Measurements from ENCODE around the gene RNF5. TPM values are rescaled to one million over a fixed set of nuclear protein-coding genes. Genes with fewer than 3 reads are reported as not detected.

The RNF5 gene
- total RNA-seq, 1 experiment from 2014 or later: 114 TPM

DNA sequence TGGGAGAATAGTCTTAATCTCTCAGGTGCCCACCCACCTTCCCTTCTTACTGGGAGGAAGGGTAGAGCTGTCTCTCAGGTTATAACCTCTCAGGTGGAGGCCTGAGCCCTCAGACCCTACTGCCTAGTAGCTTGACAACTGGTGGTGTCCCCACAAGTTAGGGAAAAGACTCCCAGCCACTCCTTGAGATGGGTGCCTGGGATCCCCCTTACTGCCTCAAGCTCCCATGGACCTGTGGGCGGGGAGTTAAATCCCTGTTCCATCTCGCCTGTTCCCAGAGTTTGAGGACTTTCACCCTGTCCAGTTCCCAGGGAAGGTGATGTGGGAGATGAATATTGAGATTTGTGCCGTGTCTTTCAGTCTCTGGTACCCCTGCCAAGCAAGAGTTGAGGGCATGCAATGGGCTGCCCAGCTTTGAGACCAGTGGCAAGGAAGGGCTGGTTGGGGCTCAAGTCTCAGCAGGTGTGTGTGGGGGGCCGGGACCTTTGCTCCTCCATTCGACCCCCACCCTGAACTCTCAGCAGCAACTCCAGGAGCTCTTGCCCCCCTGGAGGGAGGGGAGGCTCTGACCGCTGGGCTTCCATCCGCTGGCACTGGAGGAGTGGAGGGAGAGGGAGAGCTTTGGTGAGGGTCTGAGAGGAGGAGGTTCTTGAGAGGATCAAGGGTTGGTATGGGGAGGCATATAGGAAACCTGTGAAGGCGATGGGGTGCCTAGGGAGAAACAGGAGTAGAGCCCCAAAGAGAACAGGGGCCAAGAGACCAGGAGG lies 12.9 kb downstream of the RNF5 start:
- peaks cover 61% of the 10 kb centered on the region for H3K4me1 Mint-ChIP-seq
- no peaks in the 10 kb centered on the region for H3K27me3 Mint-ChIP-seq (ENCODE audit: low read depth)
- POLR2A ChIA-PET: interaction anchor here (0.5 to 1.2 kb wide), 2 partner anchors 63 to 568 kb away, joined by 3 read pairs; partner anchors contain the start of gene ATF6B
- TF ChIP-seq ZNF281 (CRISPR knock-in tag; IDR thresholded peaks at IDR 0.05) (no peak), NFATC4 (CRISPR knock-in tag; IDR thresholded peaks at IDR 0.05) (no peak), TCF7 (CRISPR knock-in tag; IDR thresholded peaks at IDR 0.05; ENCODE audit: low read depth) (no peak), FOXJ3 (CRISPR knock-in tag; IDR thresholded peaks at IDR 0.05; ENCODE audit: borderline replicate concordance) (no peak), MAX (CRISPR knock-in tag; IDR thresholded peaks at IDR 0.05) (no peak), NR2C2 (CRISPR knock-in tag; IDR thresholded peaks at IDR 0.05) (no peak), ZNF423 (CRISPR knock-in tag; IDR thresholded peaks at IDR 0.05) (no peak), ZNF263 (CRISPR knock-in tag; IDR thresholded peaks at IDR 0.05; ENCODE audit: low read depth) (no peak), ELF4 (CRISPR knock-in tag; IDR thresholded peaks at IDR 0.05; ENCODE audit: low read depth) (no peak), SMAD3 (CRISPR knock-in tag; IDR thresholded peaks at IDR 0.05; ENCODE audit: borderline replicate concordance) (no peak), ZNF138 (CRISPR knock-in tag; conservative IDR thresholded peaks at IDR 0.05) (no peak), FOXP1 (CRISPR knock-in tag; IDR thresholded peaks at IDR 0.05; ENCODE audit: borderline replicate concordance) (no peak), HMGXB4 (CRISPR knock-in tag; IDR thresholded peaks at IDR 0.05) (no peak)
- TF ChIP-seq, protein P1, sequence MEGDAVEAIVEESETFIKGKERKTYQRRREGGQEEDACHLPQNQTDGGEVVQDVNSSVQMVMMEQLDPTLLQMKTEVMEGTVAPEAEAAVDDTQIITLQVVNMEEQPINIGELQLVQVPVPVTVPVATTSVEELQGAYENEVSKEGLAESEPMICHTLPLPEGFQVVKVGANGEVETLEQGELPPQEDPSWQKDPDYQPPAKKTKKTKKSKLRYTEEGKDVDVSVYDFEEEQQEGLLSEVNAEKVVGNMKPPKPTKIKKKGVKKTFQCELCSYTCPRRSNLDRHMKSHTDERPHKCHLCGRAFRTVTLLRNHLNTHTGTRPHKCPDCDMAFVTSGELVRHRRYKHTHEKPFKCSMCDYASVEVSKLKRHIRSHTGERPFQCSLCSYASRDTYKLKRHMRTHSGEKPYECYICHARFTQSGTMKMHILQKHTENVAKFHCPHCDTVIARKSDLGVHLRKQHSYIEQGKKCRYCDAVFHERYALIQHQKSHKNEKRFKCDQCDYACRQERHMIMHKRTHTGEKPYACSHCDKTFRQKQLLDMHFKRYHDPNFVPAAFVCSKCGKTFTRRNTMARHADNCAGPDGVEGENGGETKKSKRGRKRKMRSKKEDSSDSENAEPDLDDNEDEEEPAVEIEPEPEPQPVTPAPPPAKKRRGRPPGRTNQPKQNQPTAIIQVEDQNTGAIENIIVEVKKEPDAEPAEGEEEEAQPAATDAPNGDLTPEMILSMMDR (IDR thresholded peaks at IDR 0.05): no peak
- TF ChIP-seq, protein P2, sequence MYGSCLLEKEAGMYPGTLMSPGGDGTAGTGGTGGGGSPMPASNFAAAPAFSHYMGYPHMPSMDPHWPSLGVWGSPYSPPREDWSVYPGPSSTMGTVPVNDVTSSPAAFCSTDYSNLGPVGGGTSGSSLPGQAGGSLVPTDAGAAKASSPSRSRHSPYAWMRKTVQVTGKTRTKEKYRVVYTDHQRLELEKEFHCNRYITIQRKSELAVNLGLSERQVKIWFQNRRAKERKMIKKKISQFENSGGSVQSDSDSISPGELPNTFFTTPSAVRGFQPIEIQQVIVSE (CRISPR knock-in tag; IDR thresholded peaks at IDR 0.05; ENCODE audit: borderline replicate concordance): no peak
- TF ChIP-seq, protein P3, sequence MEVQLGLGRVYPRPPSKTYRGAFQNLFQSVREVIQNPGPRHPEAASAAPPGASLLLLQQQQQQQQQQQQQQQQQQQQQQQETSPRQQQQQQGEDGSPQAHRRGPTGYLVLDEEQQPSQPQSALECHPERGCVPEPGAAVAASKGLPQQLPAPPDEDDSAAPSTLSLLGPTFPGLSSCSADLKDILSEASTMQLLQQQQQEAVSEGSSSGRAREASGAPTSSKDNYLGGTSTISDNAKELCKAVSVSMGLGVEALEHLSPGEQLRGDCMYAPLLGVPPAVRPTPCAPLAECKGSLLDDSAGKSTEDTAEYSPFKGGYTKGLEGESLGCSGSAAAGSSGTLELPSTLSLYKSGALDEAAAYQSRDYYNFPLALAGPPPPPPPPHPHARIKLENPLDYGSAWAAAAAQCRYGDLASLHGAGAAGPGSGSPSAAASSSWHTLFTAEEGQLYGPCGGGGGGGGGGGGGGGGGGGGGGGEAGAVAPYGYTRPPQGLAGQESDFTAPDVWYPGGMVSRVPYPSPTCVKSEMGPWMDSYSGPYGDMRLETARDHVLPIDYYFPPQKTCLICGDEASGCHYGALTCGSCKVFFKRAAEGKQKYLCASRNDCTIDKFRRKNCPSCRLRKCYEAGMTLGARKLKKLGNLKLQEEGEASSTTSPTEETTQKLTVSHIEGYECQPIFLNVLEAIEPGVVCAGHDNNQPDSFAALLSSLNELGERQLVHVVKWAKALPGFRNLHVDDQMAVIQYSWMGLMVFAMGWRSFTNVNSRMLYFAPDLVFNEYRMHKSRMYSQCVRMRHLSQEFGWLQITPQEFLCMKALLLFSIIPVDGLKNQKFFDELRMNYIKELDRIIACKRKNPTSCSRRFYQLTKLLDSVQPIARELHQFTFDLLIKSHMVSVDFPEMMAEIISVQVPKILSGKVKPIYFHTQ (CRISPR knock-in tag; IDR thresholded peaks at IDR 0.05): no peak
- CTCF ChIA-PET: interaction anchor here (1.2 to 1.9 kb wide), 3 partner anchors 9 to 72 kb away, joined by 3 to 11 read pairs (median 7); partner anchors contain the start of gene PRRT1
- H3K36me3 Mint-ChIP-seq: peaks cover 22% of the 10 kb centered on the region
- H3K27ac Mint-ChIP-seq: peak overlapping the region; percentile 70
- peak overlapping the region; percentile 29 for H3K4me3 Mint-ChIP-seq
- DNase-seq (ENCODE audit: low spot score) (no peak), ATAC-seq (no peak)
- H3K9me3 Mint-ChIP-seq: no peaks in the 10 kb centered on the region
